ENCODE data around the gene DPM2. TPM values are rescaled to one million over a fixed set of nuclear protein-coding genes. Genes with fewer than 3 reads are reported as not detected.

The DPM2 gene
- total RNA-seq, 2 donors from 2014 or later = 23.3 to 39.9 TPM

- no peaks in the 10 kb centered on the region for H3K9me3 ChIP-seq
- no peaks in the 10 kb centered on the region for H3K36me3 ChIP-seq (replicated peaks in 1 of 2; ENCODE audit: insufficient read depth in 1 of 2, low read depth in 2 of 2)
- 10 to 12% methylated on average over 21 to 45 of the region's 45 CpGs for WGBS, 2 donors
- ATAC-seq = peak; percentile 27
- H3K4me1 ChIP-seq = peaks cover 41% of the 10 kb centered on the region
- no peaks in the 10 kb centered on the region for H3K27me3 ChIP-seq
- H3K4me3 ChIP-seq = no peak overlapping the region
- no peak overlapping the region for H3K27ac ChIP-seq
- intact Hi-C loops (cut with DNase I) = loop anchor here (5.0 kb wide), 2 partner anchors 189 to 329 kb away; no protein-coding TSS in a partner anchor
- peak; percentile 66 to 79 (median 76) for DNase-seq
- TF ChIP-seq POLR2A (IDR thresholded peaks at IDR 0.05) (no peak), CTCF (IDR thresholded peaks at IDR 0.05) (peak; percentile 93 to 96 (median 94))
These were observed 16.0 kb downstream of the DPM2 start for GRCh38 chr9:127921557-127922120.

DNA sequence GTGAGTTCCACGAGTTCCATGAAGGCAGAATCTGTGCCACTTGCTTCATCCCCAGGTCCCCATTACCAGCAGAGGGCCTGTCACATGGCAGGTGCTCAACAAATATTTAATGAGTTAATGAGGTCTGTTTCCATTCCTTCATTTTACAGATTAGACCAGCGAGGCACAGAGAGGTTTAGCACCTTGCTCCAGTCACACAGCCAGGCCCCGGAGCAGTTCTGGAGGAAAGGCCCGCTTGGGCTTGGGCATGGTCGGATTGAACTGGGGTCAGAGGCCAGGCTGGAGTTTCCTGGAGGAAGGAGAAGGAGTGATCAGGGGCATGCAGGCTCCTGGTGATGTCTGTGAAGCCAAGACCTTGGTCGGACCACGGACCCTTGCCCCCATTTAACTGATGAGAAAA, 16.9 kb downstream of the DPM2 start:
- Histone ChIP-seq H3K36me3 (replicated peaks in 1 of 2; ENCODE audit: insufficient read depth in 1 of 2, low read depth in 2 of 2) (no peaks in the 10 kb centered on the region), H3K27ac (no peak overlapping the region), H3K4me3 (no peak overlapping the region), H3K9me3 (no peaks in the 10 kb centered on the region), H3K4me1 (peaks cover 49% of the 10 kb centered on the region), H3K27me3 (no peaks in the 10 kb centered on the region)
- no peak for DNase-seq
- no peak for ATAC-seq
- TF ChIP-seq POLR2A (IDR thresholded peaks at IDR 0.05) (no peak), CTCF (IDR thresholded peaks at IDR 0.05) (no peak)
- WGBS, 2 donors = 73 to 74% methylated on average over 7 of the region's 7 CpGs
- intact Hi-C loops (cut with DNase I) = loop anchor here (5.0 kb wide), 2 partner anchors 188 to 328 kb away; no protein-coding TSS in a partner anchor

GRCh38 chr9:127919253-127919815, 18.3 kb downstream of the DPM2 start:
- no peaks in the 10 kb centered on the region for H3K9me3 ChIP-seq
- peak; percentile 64 for ATAC-seq
- H3K4me3 ChIP-seq = no peak overlapping the region
- DNase-seq = peak; percentile 77 to 94 (median 86)
- WGBS, 2 donors = 22 to 36% methylated on average over 3 to 8 of the region's 8 CpGs
- no peak for TF ChIP-seq CTCF (IDR thresholded peaks at IDR 0.05)
- no peak for TF ChIP-seq POLR2A (IDR thresholded peaks at IDR 0.05)
- peak overlapping the region; percentile 14 to 75 (median 45) for H3K27ac ChIP-seq
- H3K4me1 ChIP-seq = peaks cover 63% of the 10 kb centered on the region
- H3K27me3 ChIP-seq = no peaks in the 10 kb centered on the region
- H3K36me3 ChIP-seq (replicated peaks in 1 of 2; ENCODE audit: insufficient read depth in 1 of 2, low read depth in 2 of 2) = no peaks in the 10 kb centered on the region
- intact Hi-C loops (cut with DNase I) = no loop called here

- H3K9me3 ChIP-seq = no peaks in the 10 kb centered on the region
- ATAC-seq (no peak), DNase-seq (peak in 2 of 4 donors; percentile 38 to 52)
- intact Hi-C loops (cut with DNase I) = no loop called here
- no peaks in the 10 kb centered on the region for H3K36me3 ChIP-seq (replicated peaks in 1 of 2; ENCODE audit: insufficient read depth in 1 of 2, low read depth in 2 of 2)
- H3K4me3 ChIP-seq = no peak overlapping the region
- peak overlapping the region in 3 of 4 donors; percentile 14 to 75 (median 72) for H3K27ac ChIP-seq
- TF ChIP-seq POLR2A (IDR thresholded peaks at IDR 0.05) (no peak), CTCF (IDR thresholded peaks at IDR 0.05) (no peak)
- WGBS, 2 donors = 91% methylated on average over 7 to 8 of the region's 8 CpGs
- H3K27me3 ChIP-seq = no peaks in the 10 kb centered on the region
- peaks cover 63% of the 10 kb centered on the region for H3K4me1 ChIP-seq
These were observed 19.2 kb downstream of the DPM2 start for GRCh38 chr9:127918183-127919107.

Data from body of pancreas (tissue), 4 donors.